Fibroblast of upper back skin (primary cell): ENCODE results near the gene MRPS15.
"Not testable (repeated sequence)": the region's sequence is repeated elsewhere in the genome, so short reads cannot be mapped to it uniquely, and the experiment has no call there.

Experiments
- DNase-seq: peaks from one replicate; pipeline ENCODE4 v3.0.0-alpha.2; 2013

Gene MRPS15

GRCh38 chr1:36463803-36464604, at the start of gene MRPS15:
Gene MRPS15 (minus strand): TSS chr1:36464384. CDS start chr1:36464275, 109 bp downstream.
- peak; percentile 93 for DNase-seq

GRCh38 chr1:36512842-36513241, 48.7 kb upstream of the MRPS15 start:
- DNase-seq: no peak

GRCh38 chr1:36511804-36512798, 47.9 kb upstream of the MRPS15 start:
- no peak for DNase-seq

DNA sequence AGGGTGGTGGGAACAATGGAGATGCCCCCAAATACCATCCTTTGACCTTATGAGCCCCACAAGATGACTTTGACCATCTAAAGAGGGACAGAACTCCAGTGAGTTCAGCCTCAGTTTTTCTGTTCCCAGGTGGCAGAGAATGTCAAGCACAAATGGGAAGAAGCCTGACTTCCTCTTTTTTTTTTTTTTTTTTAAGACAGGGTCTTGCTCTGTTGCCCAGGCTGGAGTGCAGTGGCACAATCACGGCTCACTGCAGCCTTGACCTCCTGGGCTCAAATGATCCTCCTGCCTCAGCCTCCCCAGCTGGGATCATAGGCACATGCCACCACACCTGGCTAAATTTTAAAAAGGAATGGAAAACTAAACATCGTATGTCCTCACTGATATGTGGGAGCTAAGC, 47.0 kb upstream of the MRPS15 start:
- DNase-seq: not testable (repeated sequence)

- DNase-seq: no peak
Measured at GRCh38 chr1:36510418-36510817, 46.2 kb upstream of the MRPS15 start.

DNA sequence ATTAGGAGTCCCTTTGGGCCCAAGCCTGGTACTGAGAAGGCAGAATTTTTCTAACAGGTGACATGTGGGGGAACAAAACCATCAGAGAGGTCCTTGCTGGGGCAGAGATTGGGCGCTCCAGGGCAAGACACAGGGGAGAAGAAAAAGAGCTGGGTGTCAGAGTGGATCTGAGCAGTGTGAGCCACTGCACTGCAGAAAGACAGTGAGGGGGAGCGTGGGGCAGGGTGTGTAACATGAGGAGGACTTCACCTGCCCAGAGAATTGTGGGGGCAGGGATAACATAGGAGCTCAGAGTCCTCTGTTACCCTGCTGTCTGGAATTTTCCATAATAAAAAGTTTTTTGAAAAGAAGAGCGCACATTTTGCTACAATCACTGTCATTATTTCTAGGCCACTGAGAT, 44.1 kb upstream of the MRPS15 start:
- no peak for DNase-seq

- no peak for DNase-seq
Measured at GRCh38 chr1:36506276-36506920, 42.2 kb upstream of the MRPS15 start.

GRCh38 chr1:36503733-36504132, 39.5 kb upstream of the MRPS15 start:
- DNase-seq: no peak

DNA sequence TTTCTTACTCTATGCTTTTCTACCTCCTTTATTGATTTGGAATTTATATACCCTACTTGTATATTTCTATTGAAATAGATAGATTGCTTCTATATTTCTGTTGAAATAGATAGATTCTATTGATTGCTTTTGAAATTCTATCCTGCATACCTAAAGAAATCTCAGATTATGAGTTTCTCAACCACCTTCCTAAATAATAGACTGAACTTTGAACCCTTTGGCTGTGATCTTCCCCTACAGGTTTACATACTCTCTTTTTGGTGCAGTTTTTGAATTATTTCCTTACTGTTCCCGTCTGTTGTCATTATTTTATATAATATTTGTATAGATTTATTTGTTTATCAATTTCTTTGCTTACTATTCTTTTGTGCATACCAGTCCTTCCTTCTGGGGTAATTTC, 39.0 kb upstream of the MRPS15 start:
- no peak for DNase-seq

DNA sequence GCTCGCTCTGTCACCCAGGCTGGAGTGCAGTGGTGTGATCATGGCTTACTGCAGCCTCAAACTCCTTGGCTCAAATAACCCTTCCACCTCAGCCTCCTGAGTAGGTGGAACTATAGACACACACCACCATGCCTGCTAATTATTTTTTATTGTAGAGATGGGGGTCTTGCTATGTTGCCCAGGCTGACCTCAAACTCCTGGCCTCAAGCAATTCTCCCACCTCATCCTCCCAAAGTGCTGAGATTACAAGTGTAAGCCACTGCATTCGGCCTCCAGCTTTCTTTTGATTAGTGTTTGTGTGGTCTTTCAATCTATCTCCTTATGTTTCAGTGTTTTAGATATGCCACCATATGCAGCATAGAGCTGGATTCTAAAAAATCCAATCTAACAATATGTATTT, 38.4 kb upstream of the MRPS15 start:
- no peak for DNase-seq

- DNase-seq: not testable (repeated sequence)
Measured at GRCh38 chr1:36501911-36502310, 37.7 kb upstream of the MRPS15 start.

DNA sequence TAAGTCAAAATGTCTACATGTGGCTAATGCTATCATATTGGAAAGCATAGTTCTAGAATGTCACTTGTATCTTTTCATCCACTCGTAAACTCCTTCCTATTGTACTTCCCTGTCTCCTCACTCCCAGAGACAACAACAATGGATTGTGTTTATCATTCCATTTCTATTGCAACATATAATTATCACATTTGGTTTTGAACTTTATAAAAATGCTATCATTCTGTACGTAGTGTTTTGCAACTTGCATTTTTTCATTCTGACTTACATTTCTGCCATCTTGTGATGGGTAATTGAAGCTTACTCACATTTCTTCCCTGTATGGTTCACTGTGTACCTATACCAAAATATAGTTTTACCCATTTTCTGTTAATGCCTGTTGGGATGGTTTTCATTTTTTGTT, 33.0 kb upstream of the MRPS15 start:
- DNase-seq: no peak

- DNase-seq: no peak
Measured at GRCh38 chr1:36494971-36495370, 30.8 kb upstream of the MRPS15 start.

DNA sequence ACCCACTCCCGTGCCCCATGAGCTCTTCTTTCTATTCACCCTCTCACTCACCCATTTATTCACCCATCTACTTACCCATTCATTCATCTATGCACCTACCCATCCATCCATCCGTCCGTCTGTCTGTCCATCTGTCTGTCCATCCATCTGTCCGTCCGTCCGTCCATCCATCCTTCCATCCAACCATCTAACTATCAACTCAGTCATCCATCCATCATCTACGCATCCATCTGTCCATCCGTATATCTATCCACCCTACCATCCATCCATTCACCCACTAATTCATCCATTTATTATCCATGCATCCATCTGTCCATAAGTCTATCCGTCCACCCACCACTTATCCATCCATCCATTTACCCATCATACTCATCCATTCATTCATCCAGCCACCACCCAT, 29.3 kb upstream of the MRPS15 start:
- no peak for DNase-seq

DNA sequence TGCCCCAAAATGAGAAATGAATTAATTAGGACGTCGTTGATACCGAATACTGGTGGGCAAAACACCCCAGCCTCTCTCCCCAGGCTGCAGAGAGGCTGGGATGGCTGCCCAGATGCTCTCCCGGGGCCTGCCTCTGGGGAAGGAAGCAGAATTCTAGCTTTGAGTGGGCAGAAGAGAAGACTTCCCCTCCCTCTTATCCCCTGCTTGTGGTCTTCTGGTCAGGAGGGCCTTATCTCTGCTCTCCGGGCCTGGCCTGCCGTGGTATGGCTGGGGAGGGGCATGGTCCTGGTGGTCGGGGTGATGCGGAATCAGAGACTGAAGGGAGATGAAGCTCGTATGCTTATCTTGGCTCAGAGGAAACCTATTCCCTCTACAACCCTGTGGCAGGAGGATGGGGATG, 28.3 kb upstream of the MRPS15 start:
- no peak for DNase-seq

DNA sequence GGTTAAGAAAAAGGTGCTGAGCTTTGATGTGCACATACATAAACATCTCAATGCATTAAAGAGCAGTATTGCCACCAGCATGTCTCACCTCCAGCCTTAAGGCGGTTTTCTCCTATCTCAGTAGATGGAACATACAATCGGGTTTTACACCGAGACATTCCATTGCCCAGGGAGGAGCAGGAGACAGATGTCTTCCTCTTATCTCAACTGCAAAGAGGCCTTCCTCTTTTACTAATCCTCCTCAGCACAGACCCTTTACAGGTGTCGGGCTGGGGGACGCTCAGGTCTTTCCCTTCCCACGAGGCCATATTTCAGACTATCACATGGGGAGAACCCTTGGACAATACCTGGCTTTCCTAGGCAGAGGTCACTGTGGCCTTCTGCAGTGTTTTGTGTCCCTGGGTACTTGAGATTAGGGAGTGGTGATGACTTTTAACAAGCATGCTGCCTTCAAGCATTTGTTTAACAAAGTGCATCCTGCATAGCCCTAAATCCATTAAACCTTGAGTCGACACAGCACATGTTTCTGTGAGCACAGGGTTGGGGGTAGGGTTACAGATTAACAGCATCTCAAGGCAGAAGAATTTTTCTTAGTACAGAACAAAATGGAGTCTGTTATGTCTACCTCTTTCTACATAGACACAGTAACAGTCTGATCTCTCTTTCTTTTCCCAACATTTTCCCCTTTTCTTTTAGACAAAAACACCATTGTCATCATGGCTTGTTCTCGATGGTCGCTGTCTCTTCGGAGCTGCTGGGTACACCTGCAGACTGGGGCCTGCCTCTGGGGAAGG, 25.3 kb upstream of the MRPS15 start:
- not testable (repeated sequence) for DNase-seq

- no peak for DNase-seq
Measured at GRCh38 chr1:36487906-36488305, 23.7 kb upstream of the MRPS15 start.

- not testable (repeated sequence) for DNase-seq
Measured at GRCh38 chr1:36487336-36487725, 23.1 kb upstream of the MRPS15 start.

- no peak for DNase-seq
Measured at GRCh38 chr1:36486439-36487335, 22.5 kb upstream of the MRPS15 start.

GRCh38 chr1:36486093-36486438, 21.9 kb upstream of the MRPS15 start:
- DNase-seq: no peak

DNA sequence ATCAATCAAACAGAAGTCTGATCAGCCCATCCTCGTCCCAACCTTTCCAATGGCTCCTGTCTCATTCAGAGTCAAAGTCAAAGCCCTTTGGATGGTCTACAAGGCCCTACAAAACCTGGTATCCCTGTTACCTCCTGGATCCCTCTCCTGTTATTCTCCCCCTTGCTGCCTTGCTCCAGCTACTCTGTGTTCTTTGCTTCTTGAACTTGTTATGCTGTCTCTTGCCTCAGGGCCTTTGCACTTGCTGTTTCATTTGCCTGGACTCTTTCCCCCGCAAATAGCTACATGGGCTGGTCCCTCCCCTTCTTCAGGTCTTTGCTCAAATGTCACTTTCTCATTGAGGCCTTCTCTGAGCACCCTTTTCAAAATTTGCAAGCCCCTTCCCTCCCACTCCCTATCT, 19.9 kb upstream of the MRPS15 start:
- no peak for DNase-seq
